Measurements from ENCODE around the gene GPR87. TPM values are rescaled to one million over a fixed set of nuclear protein-coding genes. Genes with fewer than 3 reads are reported as not detected.

The GPR87 gene
- total RNA-seq, 2 donors from 2014 or later = not detected

DNA sequence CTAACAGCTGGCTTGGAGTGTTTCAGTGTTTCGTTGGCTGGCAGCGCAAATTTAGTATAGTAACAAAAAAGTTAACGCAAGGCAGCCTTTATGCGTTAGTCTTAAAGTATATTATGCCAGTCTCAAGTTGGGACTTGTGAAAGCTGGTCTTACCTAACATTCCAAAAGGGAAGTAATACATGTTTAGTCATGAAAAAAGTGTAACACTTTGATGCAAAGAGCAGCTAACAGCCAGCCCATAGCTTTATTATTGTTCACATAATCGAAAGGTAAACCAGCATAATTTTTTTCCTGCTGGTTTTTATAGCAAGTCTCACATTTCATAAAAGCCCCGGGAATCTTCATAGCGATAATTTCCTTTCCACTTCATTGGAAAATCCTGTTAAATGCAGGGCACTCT, 2.4 kb upstream of the GPR87 start:
- H3K4me3 ChIP-seq = no peak overlapping the region
- no peak overlapping the region for H3K27ac ChIP-seq
- H3K9me3 ChIP-seq = no peaks in the 10 kb centered on the region
- TF ChIP-seq CTCF (IDR thresholded peaks at IDR 0.05) = no peak
- H3K4me1 ChIP-seq (ENCODE audit: control insufficient read depth in 1 of 2, low read depth in 2 of 2) = no peaks in the 10 kb centered on the region
- no peaks in the 10 kb centered on the region for H3K36me3 ChIP-seq
- ATAC-seq (ENCODE audit: insufficient number of reproducible peaks, low FRiP score, low read depth) = no peak
- no peaks in the 10 kb centered on the region for H3K27me3 ChIP-seq (replicated peaks; ENCODE audit: insufficient read depth)
- DNase-seq (ENCODE audit: low spot score) = no peak

- Histone ChIP-seq H3K4me3 (no peak overlapping the region), H3K27me3 (replicated peaks; ENCODE audit: insufficient read depth) (no peaks in the 10 kb centered on the region), H3K9me3 (no peaks in the 10 kb centered on the region), H3K4me1 (ENCODE audit: control insufficient read depth in 1 of 2, low read depth in 2 of 2) (no peaks in the 10 kb centered on the region), H3K27ac (no peak overlapping the region), H3K36me3 (no peaks in the 10 kb centered on the region)
- DNase-seq (ENCODE audit: low spot score) = no peak
- no peak for TF ChIP-seq CTCF (IDR thresholded peaks at IDR 0.05)
- no peak for ATAC-seq (ENCODE audit: insufficient number of reproducible peaks, low FRiP score, low read depth)
These were observed 1.7 kb upstream of the GPR87 start for GRCh38 chr3:151318313-151318712.

- Histone ChIP-seq H3K4me1 (ENCODE audit: control insufficient read depth in 1 of 2, low read depth in 2 of 2) (no peaks in the 10 kb centered on the region), H3K27me3 (replicated peaks; ENCODE audit: insufficient read depth) (no peaks in the 10 kb centered on the region), H3K36me3 (no peaks in the 10 kb centered on the region), H3K4me3 (no peak overlapping the region), H3K9me3 (no peaks in the 10 kb centered on the region), H3K27ac (no peak overlapping the region)
- ATAC-seq (ENCODE audit: insufficient number of reproducible peaks, low FRiP score, low read depth) (no peak), DNase-seq (ENCODE audit: low spot score) (no peak)
- no peak for TF ChIP-seq CTCF (IDR thresholded peaks at IDR 0.05)
These were observed 774 bp downstream of the GPR87 start for GRCh38 chr3:151315846-151316245.

DNA sequence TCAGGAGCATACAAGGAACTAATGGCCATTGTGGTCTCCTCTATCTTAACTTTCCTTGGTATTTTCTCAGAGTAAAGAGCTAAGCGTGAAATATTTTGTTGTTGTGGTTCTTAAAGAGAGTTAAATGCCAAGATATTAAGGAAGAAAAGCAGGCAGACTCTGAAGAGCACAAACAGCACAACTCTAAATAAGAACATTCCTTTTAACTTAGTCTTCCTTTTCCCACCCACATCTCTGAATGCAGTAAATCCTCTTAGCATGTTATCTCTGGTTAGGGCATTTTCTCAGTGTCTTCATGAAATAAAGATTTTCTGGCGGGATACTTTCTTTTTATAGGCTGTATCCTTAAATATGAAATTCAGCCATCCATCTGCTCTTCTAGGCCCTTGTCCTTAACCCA, 1.5 kb downstream of the GPR87 start:
- TF ChIP-seq CTCF (IDR thresholded peaks at IDR 0.05) = no peak
- no peak overlapping the region for H3K27ac ChIP-seq
- H3K4me1 ChIP-seq (ENCODE audit: control insufficient read depth in 1 of 2, low read depth in 2 of 2) = no peaks in the 10 kb centered on the region
- no peak for DNase-seq (ENCODE audit: low spot score)
- no peaks in the 10 kb centered on the region for H3K27me3 ChIP-seq (replicated peaks; ENCODE audit: insufficient read depth)
- no peak overlapping the region for H3K4me3 ChIP-seq
- no peak for ATAC-seq (ENCODE audit: insufficient number of reproducible peaks, low FRiP score, low read depth)
- H3K36me3 ChIP-seq = no peaks in the 10 kb centered on the region
- H3K9me3 ChIP-seq = no peaks in the 10 kb centered on the region

GRCh38 chr3:151314593-151314992, 2.0 kb downstream of the GPR87 start:
- H3K4me3 ChIP-seq = no peak overlapping the region
- no peaks in the 10 kb centered on the region for H3K9me3 ChIP-seq
- H3K27ac ChIP-seq = no peak overlapping the region
- DNase-seq (ENCODE audit: low spot score) (no peak), ATAC-seq (ENCODE audit: insufficient number of reproducible peaks, low FRiP score, low read depth) (no peak)
- no peaks in the 10 kb centered on the region for H3K36me3 ChIP-seq
- H3K4me1 ChIP-seq (ENCODE audit: control insufficient read depth in 1 of 2, low read depth in 2 of 2) = no peaks in the 10 kb centered on the region
- H3K27me3 ChIP-seq (replicated peaks; ENCODE audit: insufficient read depth) = no peaks in the 10 kb centered on the region
- no peak for TF ChIP-seq CTCF (IDR thresholded peaks at IDR 0.05)

All from thoracic aorta (tissue), 2 donors.